Right renal cortex interstitium (tissue), 3 donors: ENCODE results near the gene CDK5RAP2. TPM values are rescaled to one million over a fixed set of nuclear protein-coding genes. Genes with fewer than 3 reads are reported as not detected.
A peak's percentile ranks its signal among the peaks of the same experiment; 100 is the strongest.
"Not testable (repeated sequence)": the region's sequence is repeated elsewhere in the genome, so short reads cannot be mapped to it uniquely, and the experiment has no call there.

Experiments used
- DNase-seq, 3 donors: peaks; one replicate each; pipeline ENCODE4 v3.0.0-alpha.2; 2013; ENCODE audit warnings: low read depth in 3 of 3, low spot score in 2 of 3
- polyA plus RNA-seq, 3 donors: library from polyadenylated mRNA; unstranded; fragments of 120-200 nt; gene quantifications; one replicate each; pipeline ENCODE4 v1.2.1, GENCODE V29; 2013; ENCODE audit not compliant: insufficient read length in 3 of 3

The CDK5RAP2 gene
- polyA plus RNA-seq, 3 donors = 55.3 to 62.5 (median 58.9) TPM

GRCh38 chr9:120478208-120478607 lies 101.8 kb downstream of the CDK5RAP2 start:
- no peak for DNase-seq

DNA sequence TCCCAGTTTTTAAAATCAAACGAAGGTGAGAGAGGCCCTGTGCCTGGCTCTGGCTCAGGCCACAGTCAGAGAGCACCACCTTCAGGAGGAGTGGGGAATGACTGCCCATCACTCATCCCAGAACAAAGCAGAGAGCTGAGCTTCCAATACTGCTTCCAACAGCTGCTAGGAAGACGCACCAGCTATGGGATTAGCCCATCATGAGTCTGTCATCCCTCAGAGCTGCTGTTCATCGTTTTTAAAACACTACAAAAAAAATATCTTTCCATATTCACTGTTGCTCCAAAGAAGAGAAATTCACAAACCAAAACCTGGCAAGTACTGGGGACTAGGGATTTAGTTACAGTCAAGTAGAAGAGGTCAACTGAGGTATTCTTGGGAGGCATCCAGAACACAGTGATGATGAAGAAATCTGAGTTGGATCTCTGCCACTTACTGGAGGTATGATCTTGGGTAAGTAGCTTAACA lies 102.4 kb downstream of the CDK5RAP2 start:
- peak in 1 of 3 donors; percentile 12 for DNase-seq

- DNase-seq = no peak
Measured at GRCh38 chr9:120475341-120475740, 104.6 kb downstream of the CDK5RAP2 start.

- no peak for DNase-seq
Measured at GRCh38 chr9:120474591-120475243, 105.2 kb downstream of the CDK5RAP2 start.

- no peak for DNase-seq
Measured at GRCh38 chr9:120473608-120474007, 106.4 kb downstream of the CDK5RAP2 start.

- no peak for DNase-seq
Measured at GRCh38 chr9:120465685-120466407, 114.1 kb downstream of the CDK5RAP2 start.

DNA sequence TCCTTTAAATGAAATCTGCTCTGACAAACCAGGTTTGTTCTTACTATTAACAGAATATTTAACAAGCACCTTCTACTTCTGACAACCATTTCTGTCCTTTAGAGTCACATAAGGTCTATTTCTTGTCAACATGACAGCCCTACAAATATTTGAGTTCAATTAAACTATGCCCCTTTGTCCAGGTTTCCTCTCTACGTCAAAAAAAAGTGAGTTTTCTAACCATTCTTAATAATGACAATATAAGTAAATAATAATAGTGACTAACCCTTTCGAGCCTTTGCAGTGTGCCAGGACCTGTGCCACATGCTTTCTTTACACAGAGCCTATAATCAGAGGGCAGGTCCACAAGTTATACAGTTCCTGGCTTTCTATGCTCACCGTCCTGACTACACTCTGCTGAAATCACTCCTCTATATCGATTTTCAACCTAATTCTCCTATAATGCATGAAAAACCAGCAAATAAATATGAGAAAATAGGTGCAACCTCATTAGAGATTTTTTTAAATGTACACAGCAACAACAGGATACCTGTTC lies 115.0 kb downstream of the CDK5RAP2 start:
- DNase-seq = no peak

GRCh38 chr9:120464176-120464886 lies 115.6 kb downstream of the CDK5RAP2 start:
- no peak for DNase-seq

GRCh38 chr9:120463765-120464164 lies 116.2 kb downstream of the CDK5RAP2 start:
- no peak for DNase-seq

DNA sequence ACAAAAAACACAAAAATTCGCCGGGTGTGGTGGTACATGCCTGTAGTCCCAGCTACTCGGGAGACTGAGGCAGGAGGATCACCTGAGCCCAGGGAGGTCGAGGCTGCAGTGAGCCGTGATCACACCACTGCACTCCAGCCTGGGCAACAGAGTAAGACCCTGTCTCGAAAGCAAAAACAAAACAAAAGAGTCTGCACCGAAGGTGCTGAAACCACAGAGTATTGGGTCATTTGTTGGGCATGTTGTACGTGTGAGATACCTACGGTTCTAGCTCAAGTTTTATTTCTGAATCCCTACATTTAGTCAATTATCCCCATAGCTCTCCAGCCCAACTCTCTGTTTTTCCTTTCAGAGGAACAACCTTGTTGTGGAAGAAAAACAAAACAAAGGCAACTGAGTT lies 118.3 kb downstream of the CDK5RAP2 start:
- not testable (repeated sequence) for DNase-seq

DNA sequence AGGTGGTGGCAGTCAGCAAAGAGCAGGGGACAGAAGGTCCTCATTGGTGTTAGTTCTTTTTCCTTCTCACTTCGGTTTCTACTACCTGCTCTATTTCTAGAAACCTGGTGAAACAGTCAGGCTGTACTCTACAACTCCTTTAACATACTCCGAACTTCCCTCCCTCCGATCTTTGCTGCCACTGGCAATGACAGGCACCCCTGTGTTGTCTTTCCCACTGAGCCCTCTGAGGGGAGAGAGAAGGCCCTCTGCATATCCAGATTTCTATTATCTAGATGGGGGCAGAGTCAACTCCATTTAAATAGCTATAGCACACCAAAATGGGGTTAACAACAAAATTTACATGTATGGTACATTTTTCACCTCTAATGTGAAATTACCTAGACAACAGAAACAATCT lies 123.7 kb downstream of the CDK5RAP2 start:
- no peak for DNase-seq

DNA sequence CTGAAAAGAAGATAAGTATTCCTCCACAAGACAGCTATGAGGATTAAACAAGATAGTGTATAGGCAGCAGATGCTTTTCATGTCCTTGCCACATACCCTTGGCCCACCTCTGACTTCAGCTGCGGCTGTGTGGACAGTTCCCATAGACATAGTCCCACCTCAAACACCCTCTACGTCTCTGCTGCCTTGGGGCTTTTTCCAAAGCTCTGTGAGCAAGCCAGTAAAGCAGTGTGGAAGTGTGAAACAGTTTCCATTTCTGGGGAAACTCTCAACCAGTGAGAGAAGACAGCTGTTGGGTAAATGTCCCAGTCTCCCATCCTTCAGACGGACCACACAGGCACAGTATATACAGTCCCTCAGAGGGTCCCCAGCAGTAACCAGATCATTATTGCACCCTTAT lies 125.5 kb downstream of the CDK5RAP2 start:
- DNase-seq = no peak

DNA sequence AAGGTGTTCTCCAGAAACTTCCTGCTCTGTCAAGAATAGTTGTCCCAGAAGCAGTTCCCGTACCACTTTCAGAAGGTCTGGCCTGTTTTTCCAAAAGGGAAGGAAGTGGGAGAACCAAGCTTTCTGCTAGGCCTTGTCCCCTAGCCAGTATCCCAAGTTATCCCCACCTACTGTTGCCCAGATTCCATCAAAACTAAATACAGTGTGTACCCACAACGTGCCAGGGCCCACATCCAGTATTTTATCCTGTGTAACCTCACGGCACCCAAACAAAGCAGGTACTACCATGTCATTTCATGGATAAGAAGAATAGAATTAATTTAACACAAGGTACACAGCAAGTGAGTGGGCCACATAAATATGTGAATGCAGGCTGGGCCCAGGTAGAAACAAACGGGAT lies 126.2 kb downstream of the CDK5RAP2 start:
- DNase-seq = no peak

DNA sequence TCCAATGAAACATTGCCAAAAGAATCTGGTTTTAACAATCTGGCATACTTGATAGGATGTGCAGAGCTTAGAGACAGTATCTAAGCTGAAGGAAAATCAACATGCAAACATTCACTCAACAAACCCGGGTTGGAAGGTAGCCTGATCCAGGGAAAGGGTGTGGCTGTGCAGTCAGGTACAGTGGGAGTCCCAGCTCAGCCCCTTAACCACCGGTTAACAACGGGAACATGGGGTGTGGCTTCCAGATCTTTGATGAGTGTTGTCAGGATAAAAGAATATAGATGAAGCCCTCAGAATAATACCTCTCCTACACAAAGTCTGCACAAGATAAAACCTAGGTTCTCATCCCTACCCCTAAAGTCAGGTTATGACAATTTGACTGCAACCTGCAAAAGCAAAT lies 127.3 kb downstream of the CDK5RAP2 start:
- no peak for DNase-seq

- no peak for DNase-seq
Measured at GRCh38 chr9:120450916-120451315, 129.1 kb downstream of the CDK5RAP2 start.

- DNase-seq = no peak
Measured at GRCh38 chr9:120449566-120449965, 130.4 kb downstream of the CDK5RAP2 start.

DNA sequence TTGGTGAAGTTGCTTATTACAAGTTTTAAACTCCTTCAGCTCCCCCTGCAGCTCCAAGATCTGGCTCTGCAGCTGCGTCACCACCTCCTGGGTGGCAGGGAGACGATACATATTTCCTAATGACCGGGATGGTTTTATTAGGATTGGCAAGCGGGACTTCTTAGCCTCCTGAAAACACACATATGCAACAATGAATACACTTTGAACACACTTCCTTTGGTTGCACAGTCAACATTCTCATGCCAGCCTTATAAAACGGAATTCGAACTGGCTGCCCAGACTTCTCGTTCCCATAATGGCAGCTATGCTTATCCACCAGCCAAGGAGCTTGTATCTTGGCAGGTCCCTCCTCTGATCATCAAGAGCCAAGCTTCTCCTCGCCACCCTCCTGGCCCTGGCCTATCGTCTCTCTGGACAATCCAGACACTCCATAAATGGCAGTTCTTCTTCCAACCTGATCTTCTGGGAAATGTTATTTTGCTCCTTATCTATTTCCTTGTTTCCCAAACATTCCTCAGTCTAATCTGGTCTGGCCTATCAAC lies 131.9 kb downstream of the CDK5RAP2 start:
- DNase-seq = no peak

DNA sequence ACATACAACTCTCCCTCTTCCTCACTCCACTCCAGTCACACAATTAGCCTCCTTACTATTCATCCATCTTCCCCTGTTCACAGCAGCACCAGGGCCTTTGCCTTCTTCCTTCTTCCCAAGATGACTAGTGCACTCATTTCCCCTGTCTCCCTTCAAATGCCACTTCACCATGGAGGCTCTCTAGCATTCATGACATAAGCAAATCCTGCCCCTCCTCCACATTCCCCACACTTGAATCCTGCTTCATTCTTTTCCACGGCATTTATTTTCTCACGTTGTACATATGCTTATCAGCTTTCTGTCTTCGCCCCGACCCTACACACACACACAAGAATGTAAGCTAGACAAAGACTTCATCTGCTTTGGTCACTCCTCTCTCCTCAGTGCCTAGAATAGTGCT lies 133.3 kb downstream of the CDK5RAP2 start:
- no peak for DNase-seq

- DNase-seq = no peak
Measured at GRCh38 chr9:120443976-120444375, 136.0 kb downstream of the CDK5RAP2 start.

GRCh38 chr9:120443489-120443888 lies 136.5 kb downstream of the CDK5RAP2 start:
- DNase-seq = no peak
